WTC11 (cell line): ENCODE measurements around the gene CSRNP3.

Source experiments
- CTCF ChIP-seq: fragments of 200-600 bp; IDR thresholded peaks from 2 replicates; pipeline ENCODE4 v1.8.0; 2022; ENCODE audit warnings: antibody characterized with exemption
- SMAD4 ChIP-seq: sonication (generic); formaldehyde crosslinking; IDR thresholded peaks from 2 replicates; pipeline ENCODE4 v1.8.0; 2022; ENCODE audit warnings: mild to moderate bottlenecking, missing genetic modification reagents
- USF1 ChIP-seq: sonication (generic); formaldehyde crosslinking; IDR thresholded peaks from 2 replicates; pipeline ENCODE4 v1.8.0; 2022; ENCODE audit warnings: mild to moderate bottlenecking, missing genetic modification reagents
- TF ChIP-seq, protein P1 (sequence below): sonication (generic); formaldehyde crosslinking; IDR thresholded peaks from 2 replicates; pipeline ENCODE4 v1.8.1; 2022; ENCODE audit warnings: missing genetic modification reagents, borderline replicate concordance

GRCh38 chr2:165469417-165469816 lies at the start of gene CSRNP3:
- TF ChIP-seq, protein P1, sequence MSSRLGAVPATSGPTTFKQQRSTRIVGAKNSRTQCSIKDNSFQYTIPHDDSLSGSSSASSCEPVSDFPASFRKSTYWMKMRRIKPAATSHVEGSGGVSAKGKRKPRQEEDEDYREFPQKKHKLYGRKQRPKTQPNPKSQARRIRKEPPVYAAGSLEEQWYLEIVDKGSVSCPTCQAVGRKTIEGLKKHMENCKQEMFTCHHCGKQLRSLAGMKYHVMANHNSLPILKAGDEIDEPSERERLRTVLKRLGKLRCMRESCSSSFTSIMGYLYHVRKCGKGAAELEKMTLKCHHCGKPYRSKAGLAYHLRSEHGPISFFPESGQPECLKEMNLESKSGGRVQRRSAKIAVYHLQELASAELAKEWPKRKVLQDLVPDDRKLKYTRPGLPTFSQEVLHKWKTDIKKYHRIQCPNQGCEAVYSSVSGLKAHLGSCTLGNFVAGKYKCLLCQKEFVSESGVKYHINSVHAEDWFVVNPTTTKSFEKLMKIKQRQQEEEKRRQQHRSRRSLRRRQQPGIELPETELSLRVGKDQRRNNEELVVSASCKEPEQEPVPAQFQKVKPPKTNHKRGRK (CRISPR knock-in tag): no peak
- no peak for TF ChIP-seq CTCF
- TF ChIP-seq USF1 (CRISPR knock-in tag): no peak
- TF ChIP-seq SMAD4 (CRISPR knock-in tag): no peak
